ENCODE measurements around the gene SDR9C7.
"Not testable (repeated sequence)": the region's sequence is repeated elsewhere in the genome, so short reads cannot be mapped to it uniquely, and the experiment has no call there.

Gene SDR9C7

DNA sequence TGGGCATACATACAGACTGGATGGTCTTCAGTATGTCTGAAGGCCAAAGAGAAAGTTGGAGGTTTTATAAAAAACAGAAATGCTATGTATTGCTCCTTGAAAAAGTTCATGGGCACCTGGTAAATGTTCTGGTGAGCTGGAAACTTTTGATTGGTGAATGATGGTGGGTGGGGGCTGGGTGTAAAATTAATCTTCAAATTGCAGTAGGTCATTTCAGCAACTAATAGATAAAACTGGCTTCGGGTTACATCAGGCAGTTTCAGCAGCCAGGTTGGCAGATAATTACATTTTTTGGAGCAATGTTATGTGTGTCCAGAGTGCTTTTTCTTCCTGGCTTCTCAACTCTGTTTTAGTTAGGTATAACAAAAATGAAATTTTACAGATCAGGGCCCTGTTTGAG is 35.3 kb downstream of the SDR9C7 start:
- H3K36me3 ChIP-seq (ENCODE audit: control insufficient read depth in 2 of 2, insufficient read depth in 2 of 2, low read length in 2 of 2), result no peaks in the 10 kb centered on the region
- H3K4me3 ChIP-seq (ENCODE audit: low read length in 2 of 2), result no peak overlapping the region
- H3K27me3 ChIP-seq (ENCODE audit: control insufficient read depth in 2 of 2, insufficient read depth in 2 of 2, low read length in 2 of 2), result peaks cover 3 to 4% of the 10 kb centered on the region in 2 donors
- no peak overlapping the region for H3K27ac ChIP-seq (ENCODE audit: low read depth in 2 of 2, low read length in 2 of 2)
- H3K4me1 ChIP-seq (ENCODE audit: control insufficient read depth in 2 of 2, insufficient read depth in 2 of 2, low read length in 2 of 2), result no peaks in the 10 kb centered on the region
- H3K9me3 ChIP-seq (ENCODE audit: control insufficient read depth in 2 of 2, low read length in 2 of 2), result peaks cover 6 to 18% of the 10 kb centered on the region in 2 donors
- no peak overlapping the region for H3K9ac ChIP-seq (ENCODE audit: low read depth in 1 of 2, low read length in 2 of 2)

DNA sequence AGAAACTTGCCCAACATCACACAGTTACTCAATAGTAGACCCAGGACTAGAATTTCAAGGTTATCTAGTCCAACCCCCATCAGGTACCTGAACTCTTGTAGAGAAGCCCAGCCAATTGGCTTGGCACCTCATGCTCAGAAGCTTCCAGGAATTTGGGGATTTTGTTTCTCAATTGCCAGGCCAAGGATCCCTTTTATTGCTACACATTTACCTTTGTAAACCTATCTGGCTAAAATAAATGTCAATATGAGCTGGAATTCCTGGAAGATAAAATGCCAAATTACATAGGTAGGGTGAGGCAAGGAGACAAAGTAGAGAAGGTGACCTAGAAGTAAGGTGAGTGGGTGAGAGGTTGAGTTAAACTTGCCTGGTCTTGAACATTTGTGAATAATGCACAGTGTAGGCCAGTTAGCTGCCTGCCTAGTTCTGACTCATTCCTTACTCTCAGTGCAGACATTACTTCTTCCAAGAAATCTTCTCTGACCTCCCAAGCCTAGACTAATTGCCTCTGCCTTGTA is 36.3 kb downstream of the SDR9C7 start:
- Histone ChIP-seq H3K4me3 (ENCODE audit: low read length in 2 of 2) (no peak overlapping the region), H3K9ac (ENCODE audit: low read depth in 1 of 2, low read length in 2 of 2) (no peak overlapping the region), H3K4me1 (ENCODE audit: control insufficient read depth in 2 of 2, insufficient read depth in 2 of 2, low read length in 2 of 2) (no peaks in the 10 kb centered on the region), H3K27me3 (ENCODE audit: control insufficient read depth in 2 of 2, insufficient read depth in 2 of 2, low read length in 2 of 2) (peaks cover 3 to 4% of the 10 kb centered on the region in 2 donors), H3K36me3 (ENCODE audit: control insufficient read depth in 2 of 2, insufficient read depth in 2 of 2, low read length in 2 of 2) (no peaks in the 10 kb centered on the region), H3K27ac (ENCODE audit: low read depth in 2 of 2, low read length in 2 of 2) (no peak overlapping the region), H3K9me3 (ENCODE audit: control insufficient read depth in 2 of 2, low read length in 2 of 2) (peaks cover 6 to 14% of the 10 kb centered on the region in 2 donors)

DNA sequence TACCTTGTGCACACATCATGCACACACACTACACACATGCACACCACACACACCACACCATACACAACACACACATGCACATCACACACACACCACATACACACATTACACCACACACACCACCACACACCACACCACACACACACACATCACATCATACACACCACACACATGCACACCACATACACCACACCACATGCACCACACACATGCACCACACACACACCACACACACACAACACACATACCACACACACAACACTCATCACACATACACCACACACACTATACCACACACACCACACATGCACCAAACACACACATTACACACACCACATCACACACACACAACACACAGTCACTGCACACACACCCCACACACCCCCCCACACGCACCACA is 38.1 kb downstream of the SDR9C7 start:
- peaks cover 6 to 11% of the 10 kb centered on the region in 2 donors for H3K9me3 ChIP-seq (ENCODE audit: control insufficient read depth in 2 of 2, low read length in 2 of 2)
- H3K4me3 ChIP-seq (ENCODE audit: low read length in 2 of 2), result no peak overlapping the region
- no peak overlapping the region for H3K9ac ChIP-seq (ENCODE audit: low read depth in 1 of 2, low read length in 2 of 2)
- H3K4me1 ChIP-seq (ENCODE audit: control insufficient read depth in 2 of 2, insufficient read depth in 2 of 2, low read length in 2 of 2), result no peaks in the 10 kb centered on the region
- no peaks in the 10 kb centered on the region for H3K36me3 ChIP-seq (ENCODE audit: control insufficient read depth in 2 of 2, insufficient read depth in 2 of 2, low read length in 2 of 2)
- H3K27ac ChIP-seq (ENCODE audit: low read depth in 2 of 2, low read length in 2 of 2), result no peak overlapping the region
- peaks cover 3 to 4% of the 10 kb centered on the region in 2 donors for H3K27me3 ChIP-seq (ENCODE audit: control insufficient read depth in 2 of 2, insufficient read depth in 2 of 2, low read length in 2 of 2)

DNA sequence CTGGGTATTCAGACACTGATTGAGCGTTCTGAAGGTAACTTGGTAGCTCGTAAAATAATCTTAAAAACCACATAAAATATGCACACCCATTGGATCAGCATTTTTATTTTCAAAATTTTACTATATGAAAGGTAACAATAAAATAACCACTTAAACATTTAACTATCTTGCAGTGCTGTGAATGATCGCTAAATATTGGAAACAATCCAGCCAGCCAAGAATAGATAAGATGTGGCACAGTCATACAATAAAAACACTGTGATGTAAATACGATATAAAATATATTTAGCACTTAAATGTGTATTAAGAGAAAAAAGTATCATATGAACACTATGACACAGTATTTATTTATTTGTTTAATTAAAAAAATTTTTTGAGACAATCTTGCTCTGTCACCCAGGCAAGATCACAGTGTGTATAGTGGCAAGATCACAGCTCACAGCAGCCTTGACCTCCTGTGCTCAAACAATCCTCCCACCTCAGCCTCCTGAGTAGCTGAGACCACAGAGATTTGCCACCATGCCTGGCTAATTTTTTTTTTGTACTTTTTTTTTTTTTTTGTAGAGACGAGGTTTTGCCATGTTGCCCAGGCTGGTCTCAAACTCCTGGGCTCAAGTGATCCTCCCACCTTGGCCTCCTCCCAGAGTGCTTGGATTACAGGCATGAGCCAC is 39.4 kb downstream of the SDR9C7 start:
- H3K4me3 ChIP-seq (ENCODE audit: low read length in 2 of 2), result no peak overlapping the region
- H3K4me1 ChIP-seq (ENCODE audit: control insufficient read depth in 2 of 2, insufficient read depth in 2 of 2, low read length in 2 of 2), result no peaks in the 10 kb centered on the region
- no peaks in the 10 kb centered on the region for H3K36me3 ChIP-seq (ENCODE audit: control insufficient read depth in 2 of 2, insufficient read depth in 2 of 2, low read length in 2 of 2)
- no peak overlapping the region for H3K9ac ChIP-seq (ENCODE audit: low read depth in 1 of 2, low read length in 2 of 2)
- H3K9me3 ChIP-seq (ENCODE audit: control insufficient read depth in 2 of 2, low read length in 2 of 2), result no peaks in the 10 kb centered on the region
- no peak overlapping the region for H3K27ac ChIP-seq (ENCODE audit: low read depth in 2 of 2, low read length in 2 of 2)
- H3K27me3 ChIP-seq (ENCODE audit: control insufficient read depth in 2 of 2, insufficient read depth in 2 of 2, low read length in 2 of 2), result peaks cover 3 to 4% of the 10 kb centered on the region in 2 donors

DNA sequence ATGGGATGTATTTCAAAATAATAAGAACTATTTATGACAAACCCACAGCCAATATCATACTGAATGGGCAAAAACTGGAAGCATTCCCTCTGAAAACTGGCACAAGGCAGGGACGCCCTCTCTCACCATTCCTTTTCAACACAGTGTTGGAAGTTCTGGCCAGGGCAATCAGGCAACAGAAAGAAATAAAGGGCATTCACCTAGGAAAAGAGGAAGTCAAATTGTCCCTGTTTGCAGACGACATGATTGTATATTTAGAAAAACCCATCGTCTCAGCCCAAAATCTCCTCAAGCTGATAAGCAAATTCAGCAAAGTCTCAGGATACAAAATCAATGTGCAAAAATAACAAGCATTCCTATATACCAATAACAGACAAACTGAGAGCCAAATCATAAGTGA is 42.3 kb downstream of the SDR9C7 start:
- H3K4me1 ChIP-seq (ENCODE audit: control insufficient read depth in 2 of 2, insufficient read depth in 2 of 2, low read length in 2 of 2); H3K27ac ChIP-seq (ENCODE audit: low read depth in 2 of 2, low read length in 2 of 2); H3K9me3 ChIP-seq (ENCODE audit: control insufficient read depth in 2 of 2, low read length in 2 of 2); H3K4me3 ChIP-seq (ENCODE audit: low read length in 2 of 2); H3K36me3 ChIP-seq (ENCODE audit: control insufficient read depth in 2 of 2, insufficient read depth in 2 of 2, low read length in 2 of 2); H3K9ac ChIP-seq (ENCODE audit: low read depth in 1 of 2, low read length in 2 of 2); H3K27me3 ChIP-seq (ENCODE audit: control insufficient read depth in 2 of 2, insufficient read depth in 2 of 2, low read length in 2 of 2): not testable (repeated sequence)

DNA sequence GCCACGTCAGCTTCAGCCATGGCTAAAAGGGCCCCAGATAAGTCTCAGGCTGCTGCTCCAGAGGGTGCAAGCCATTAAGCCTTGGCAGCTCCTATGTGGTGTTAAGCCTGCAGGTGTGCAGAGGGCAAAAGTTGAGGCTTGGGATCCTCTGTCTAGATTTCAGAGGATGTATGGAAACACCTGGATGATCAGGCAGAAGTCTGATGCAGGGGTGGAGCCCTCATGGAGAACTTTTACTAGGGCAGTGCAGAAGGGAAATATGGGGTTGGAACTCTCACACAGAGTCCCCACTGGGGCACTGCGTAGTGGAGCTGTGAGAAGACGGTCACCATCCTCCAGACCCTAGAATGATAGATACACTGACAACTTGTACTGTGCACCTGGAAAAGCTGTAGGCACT is 47.9 kb downstream of the SDR9C7 start:
- Histone ChIP-seq H3K9ac (ENCODE audit: low read depth in 1 of 2, low read length in 2 of 2) (no peak overlapping the region), H3K36me3 (ENCODE audit: control insufficient read depth in 2 of 2, insufficient read depth in 2 of 2, low read length in 2 of 2) (no peaks in the 10 kb centered on the region), H3K27me3 (ENCODE audit: control insufficient read depth in 2 of 2, insufficient read depth in 2 of 2, low read length in 2 of 2) (no peaks in the 10 kb centered on the region), H3K4me1 (ENCODE audit: control insufficient read depth in 2 of 2, insufficient read depth in 2 of 2, low read length in 2 of 2) (no peaks in the 10 kb centered on the region), H3K9me3 (ENCODE audit: control insufficient read depth in 2 of 2, low read length in 2 of 2) (peaks cover 0 to 5% of the 10 kb centered on the region in 2 donors), H3K4me3 (ENCODE audit: low read length in 2 of 2) (no peak overlapping the region), H3K27ac (ENCODE audit: low read depth in 2 of 2, low read length in 2 of 2) (no peak overlapping the region)

DNA sequence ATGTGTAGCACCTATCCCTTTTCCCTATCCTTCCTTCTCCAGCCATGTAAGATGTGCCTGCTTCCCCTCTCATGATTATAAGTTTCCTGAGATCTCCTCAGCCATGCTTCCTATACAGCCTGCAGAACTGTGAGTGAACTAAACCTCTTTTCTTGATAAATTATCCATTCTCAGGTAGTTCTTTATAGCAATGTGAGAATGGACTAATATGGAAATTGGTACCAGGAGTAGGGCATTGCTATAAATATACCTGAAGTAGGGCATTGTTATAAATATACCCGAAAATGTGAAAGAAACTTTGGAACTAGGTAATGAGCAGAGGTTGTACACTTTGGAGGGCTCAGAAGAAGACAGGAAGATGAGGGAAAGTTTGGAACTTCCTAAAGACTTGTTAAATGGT is 48.9 kb downstream of the SDR9C7 start:
- Histone ChIP-seq H3K27ac (ENCODE audit: low read depth in 2 of 2, low read length in 2 of 2) (no peak overlapping the region), H3K9me3 (ENCODE audit: control insufficient read depth in 2 of 2, low read length in 2 of 2) (peaks cover 0 to 5% of the 10 kb centered on the region in 2 donors), H3K9ac (ENCODE audit: low read depth in 1 of 2, low read length in 2 of 2) (no peak overlapping the region), H3K36me3 (ENCODE audit: control insufficient read depth in 2 of 2, insufficient read depth in 2 of 2, low read length in 2 of 2) (no peaks in the 10 kb centered on the region), H3K4me3 (ENCODE audit: low read length in 2 of 2) (no peak overlapping the region), H3K27me3 (ENCODE audit: control insufficient read depth in 2 of 2, insufficient read depth in 2 of 2, low read length in 2 of 2) (no peaks in the 10 kb centered on the region), H3K4me1 (ENCODE audit: control insufficient read depth in 2 of 2, insufficient read depth in 2 of 2, low read length in 2 of 2) (no peaks in the 10 kb centered on the region)

DNA sequence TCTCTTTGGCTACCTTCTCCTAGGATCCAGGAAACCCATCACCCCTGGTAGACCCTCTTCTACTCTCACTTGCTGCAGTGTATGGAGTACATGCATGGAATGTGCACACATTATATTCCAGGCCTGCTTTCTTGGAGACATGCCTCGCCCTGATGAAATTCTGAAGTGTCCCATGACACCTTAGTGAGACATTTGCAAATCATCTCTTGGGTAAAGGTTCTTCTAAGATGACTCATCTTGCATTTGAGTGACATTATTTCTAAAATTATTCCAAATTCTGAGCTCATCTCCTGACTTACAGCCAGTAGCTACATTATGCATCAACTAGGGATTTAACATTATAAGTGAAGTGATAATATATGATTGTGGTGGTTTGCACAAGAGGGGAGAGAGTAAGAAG is 49.8 kb downstream of the SDR9C7 start:
- Histone ChIP-seq H3K4me1 (ENCODE audit: control insufficient read depth in 2 of 2, insufficient read depth in 2 of 2, low read length in 2 of 2) (no peaks in the 10 kb centered on the region), H3K36me3 (ENCODE audit: control insufficient read depth in 2 of 2, insufficient read depth in 2 of 2, low read length in 2 of 2) (no peaks in the 10 kb centered on the region), H3K4me3 (ENCODE audit: low read length in 2 of 2) (no peak overlapping the region), H3K9ac (ENCODE audit: low read depth in 1 of 2, low read length in 2 of 2) (no peak overlapping the region), H3K27me3 (ENCODE audit: control insufficient read depth in 2 of 2, insufficient read depth in 2 of 2, low read length in 2 of 2) (no peaks in the 10 kb centered on the region), H3K27ac (ENCODE audit: low read depth in 2 of 2, low read length in 2 of 2) (no peak overlapping the region), H3K9me3 (ENCODE audit: control insufficient read depth in 2 of 2, low read length in 2 of 2) (peaks cover 0 to 5% of the 10 kb centered on the region in 2 donors)

DNA sequence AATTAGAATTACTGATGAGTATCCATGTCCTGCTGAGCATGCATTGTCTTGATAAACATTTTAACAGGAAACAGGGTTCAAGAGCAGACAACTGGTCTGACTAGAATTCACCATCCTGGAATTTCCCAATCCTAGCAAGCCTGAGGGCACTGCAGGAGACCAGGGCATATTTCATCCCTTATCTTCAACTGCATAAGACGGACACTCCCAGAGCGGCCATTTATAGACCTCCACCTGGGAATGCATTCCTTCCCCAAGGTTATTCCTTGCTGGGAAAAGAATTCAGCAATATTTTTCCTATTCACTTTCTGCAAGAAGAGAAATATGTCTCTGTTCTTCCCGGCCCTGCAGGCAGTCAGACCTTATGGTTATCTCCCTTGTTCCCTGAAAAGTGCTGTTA is 51.8 kb downstream of the SDR9C7 start:
- not testable (repeated sequence) for H3K36me3 ChIP-seq (ENCODE audit: control insufficient read depth in 2 of 2, insufficient read depth in 2 of 2, low read length in 2 of 2); H3K9ac ChIP-seq (ENCODE audit: low read depth in 1 of 2, low read length in 2 of 2); H3K4me3 ChIP-seq (ENCODE audit: low read length in 2 of 2); H3K27me3 ChIP-seq (ENCODE audit: control insufficient read depth in 2 of 2, insufficient read depth in 2 of 2, low read length in 2 of 2); H3K27ac ChIP-seq (ENCODE audit: low read depth in 2 of 2, low read length in 2 of 2); H3K4me1 ChIP-seq (ENCODE audit: control insufficient read depth in 2 of 2, insufficient read depth in 2 of 2, low read length in 2 of 2); H3K9me3 ChIP-seq (ENCODE audit: control insufficient read depth in 2 of 2, low read length in 2 of 2)

DNA sequence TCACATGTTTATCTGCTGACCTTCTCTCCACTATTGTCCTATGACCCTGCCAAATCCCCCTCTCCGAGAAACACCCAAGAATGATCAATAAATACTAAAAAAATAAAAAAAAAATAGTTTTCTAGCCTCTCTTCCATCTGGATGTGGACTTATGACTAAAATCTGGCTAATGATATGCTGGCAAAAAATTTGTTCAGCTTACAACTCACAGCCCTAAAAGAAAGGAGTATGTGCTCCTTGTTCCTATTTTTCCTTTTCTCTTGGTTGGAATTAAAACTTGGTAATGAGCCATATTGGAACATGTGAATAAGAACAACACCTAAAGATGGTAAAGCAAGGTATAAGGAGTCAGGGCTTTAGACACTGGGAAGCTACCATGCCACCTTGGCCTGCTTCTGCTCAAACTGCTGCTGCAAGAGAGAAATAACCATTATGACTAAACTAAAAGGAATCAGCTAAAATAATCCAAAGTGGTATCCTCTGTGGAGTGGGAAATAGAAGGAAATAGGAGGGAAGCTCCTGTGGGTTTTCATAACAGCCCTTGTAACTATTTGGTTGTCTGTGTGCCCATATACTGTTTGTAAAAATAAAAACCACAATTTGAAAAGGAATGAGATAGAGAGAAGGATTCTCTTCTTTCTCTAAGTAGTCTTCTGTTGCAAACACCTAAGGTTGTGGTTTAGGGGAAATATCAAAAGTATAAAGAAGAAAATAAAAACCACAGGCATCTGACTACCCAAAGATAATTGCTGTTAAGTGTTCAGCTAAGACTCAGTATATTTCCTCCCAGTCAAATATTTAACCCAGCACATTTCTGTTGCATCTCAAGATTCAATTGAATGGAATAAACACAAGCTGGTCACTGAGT is 53.8 kb downstream of the SDR9C7 start:
- no peak overlapping the region for H3K27ac ChIP-seq (ENCODE audit: low read depth in 2 of 2, low read length in 2 of 2)
- no peaks in the 10 kb centered on the region for H3K4me1 ChIP-seq (ENCODE audit: control insufficient read depth in 2 of 2, insufficient read depth in 2 of 2, low read length in 2 of 2)
- H3K9me3 ChIP-seq (ENCODE audit: control insufficient read depth in 2 of 2, low read length in 2 of 2), result peaks cover 0 to 5% of the 10 kb centered on the region in 2 donors

More for the DNA sequence above, 53.8 kb downstream of the SDR9C7 start:
- Histone ChIP-seq H3K9ac (ENCODE audit: low read depth in 1 of 2, low read length in 2 of 2) (no peak overlapping the region), H3K36me3 (ENCODE audit: control insufficient read depth in 2 of 2, insufficient read depth in 2 of 2, low read length in 2 of 2) (no peaks in the 10 kb centered on the region), H3K4me3 (ENCODE audit: low read length in 2 of 2) (no peak overlapping the region), H3K27me3 (ENCODE audit: control insufficient read depth in 2 of 2, insufficient read depth in 2 of 2, low read length in 2 of 2) (peaks cover 3 to 4% of the 10 kb centered on the region in 2 donors)
